Right lobe of liver (tissue), 6 donors: Measurements from ENCODE around the gene POP4. TPM values are rescaled to one million over a fixed set of nuclear protein-coding genes. Genes with fewer than 3 reads are reported as not detected.

Experiments used
- ATAC-seq, 4 donors: fragments of 200-7000 bp; cut with Tn5 transposase; one replicate each; pipeline ENCODE4 v1.9.1; 2020; ENCODE audit warnings: mild to moderate bottlenecking in 4 of 4, moderate library complexity in 4 of 4
- DNase-seq, 3 donors: peaks; one replicate each; pipeline ENCODE4 v3.0.0-alpha.2; 2020
- H3K27ac ChIP-seq, 3 donors: fragments of 200-600 bp; one replicate each; pipeline ENCODE4 v1.8.0; 2022
- H3K27me3 ChIP-seq, 2 donors: fragments of 200-600 bp; one replicate each; pipeline ENCODE4 v1.8.0; 2022
- H3K36me3 ChIP-seq, 4 donors: fragments of 200-600 bp; sonication (generic) in 1 of 4; one replicate each; pipeline versions ENCODE4 v1.5.1 to v1.8.0; 2017 to 2022; ENCODE audit warnings: control low read depth in 1 of 4
- H3K4me1 ChIP-seq, 4 donors: fragments of 200-600 bp; sonication (generic) in 1 of 4; one replicate each; pipeline versions ENCODE4 v1.5.1 to v1.8.0; 2017 to 2022; ENCODE audit warnings: control low read depth in 1 of 4
- H3K4me3 ChIP-seq, 3 donors: fragments of 200-600 bp; one replicate each; pipeline ENCODE4 v1.8.0; 2022
- H3K9me3 ChIP-seq, 4 donors: fragments of 200-600 bp; sonication (generic) in 1 of 4; one replicate each; pipeline versions ENCODE4 v1.5.1 to v1.8.0; 2017 to 2022; ENCODE audit warnings: control low read depth in 1 of 4
- POLR2A ChIP-seq: fragments of 450-650 bp; IDR thresholded peaks from one replicate; pipeline ENCODE4 v1.6.1; 2017; ENCODE audit warnings: antibody characterized with exemption, mild to moderate bottlenecking
- WGBS: methylation state at CpG from one replicate; pipeline ENCODE4 v1.1.6; 2018; ENCODE audit warnings: low coverage, low lambda C conversion rate; ENCODE audit not compliant: insufficient coverage; ENCODE audit errors: missing lambda C conversion rate; 5-methylcytosine and 5-hydroxymethylcytosine counted together
- intact Hi-C, 2 donors: fragments of 100-400 bp; cut with DNase I; formaldehyde crosslinking; loops; one replicate each; pipeline versions ENCODE4 v1.11.2 to v1.14.1; 2022
- total RNA-seq, 6 experiments: library from RNA; depleted of rRNA in 2 of 6; stranded (reverse); fragments of >200 nt in 2 of 6; fragmentation: NEBNext Ultra II Directional in 3 of 6; extraction: Animal tissue kit (Norgen Biotek cat#: 25700) in 3 of 6; gene quantifications; one replicate each; pipeline versions ENCODE4 v1.1.0 to v1.2.4, GENCODE V29; 2016 to 2023
- TF ChIP-seq, protein P1 (sequence below), 4 donors: fragments of 200-600 bp in 3 of 4; fragments of 450-650 bp in 1 of 4; IDR thresholded peaks; one replicate each; pipeline versions ENCODE4 v1.5.1 to v1.8.0; 2016 to 2022; ENCODE audit warnings: antibody characterized with exemption in 4 of 4, mild to moderate bottlenecking in 2 of 4
- donor health status: DM: no; HTN: yes; CAD: no.
- donor health status: DM: no; HTN: no; CAD: no.
- donor health status: DM: no; HTN: no; CAD: no.
- donor health status: DM: no; HTN: yes; CAD: no.
- donor health status: DM: no; HTN: yes; CAD: no.

POP4 gene
- total RNA-seq, 6 experiments from 2014 or later: 28.5 to 58.5 (median 34.8) TPM

DNA sequence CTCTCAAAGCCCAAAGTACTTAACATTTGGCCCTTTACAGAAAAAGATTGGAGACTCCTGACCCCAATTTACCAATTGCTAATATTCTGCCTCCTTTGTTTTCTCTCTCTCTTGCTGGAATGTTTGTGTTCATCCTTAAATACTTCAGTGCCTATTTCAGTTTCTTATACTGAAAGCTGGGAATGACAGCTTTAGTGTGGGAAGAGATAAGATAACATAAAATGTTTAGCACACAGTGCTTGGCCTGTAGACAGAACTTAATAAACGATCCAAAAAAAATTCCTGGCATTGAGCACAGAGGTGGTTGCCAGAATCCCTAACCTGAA lies 56.2 kb downstream of the POP4 start:
- Histone ChIP-seq H3K27me3 (no peaks in the 10 kb centered on the region), H3K4me1 (peaks cover 0 to 25% (median 12%) of the 10 kb centered on the region in 4 donors), H3K9me3 (no peaks in the 10 kb centered on the region), H3K4me3 (no peak overlapping the region), H3K36me3 (no peaks in the 10 kb centered on the region), H3K27ac (peak overlapping the region; percentile 2 to 18 (median 4))
- DNase-seq (no peak), ATAC-seq (peak in 2 of 4 donors; percentile 1 to 20)
- no peak for TF ChIP-seq POLR2A
- TF ChIP-seq, protein P1, sequence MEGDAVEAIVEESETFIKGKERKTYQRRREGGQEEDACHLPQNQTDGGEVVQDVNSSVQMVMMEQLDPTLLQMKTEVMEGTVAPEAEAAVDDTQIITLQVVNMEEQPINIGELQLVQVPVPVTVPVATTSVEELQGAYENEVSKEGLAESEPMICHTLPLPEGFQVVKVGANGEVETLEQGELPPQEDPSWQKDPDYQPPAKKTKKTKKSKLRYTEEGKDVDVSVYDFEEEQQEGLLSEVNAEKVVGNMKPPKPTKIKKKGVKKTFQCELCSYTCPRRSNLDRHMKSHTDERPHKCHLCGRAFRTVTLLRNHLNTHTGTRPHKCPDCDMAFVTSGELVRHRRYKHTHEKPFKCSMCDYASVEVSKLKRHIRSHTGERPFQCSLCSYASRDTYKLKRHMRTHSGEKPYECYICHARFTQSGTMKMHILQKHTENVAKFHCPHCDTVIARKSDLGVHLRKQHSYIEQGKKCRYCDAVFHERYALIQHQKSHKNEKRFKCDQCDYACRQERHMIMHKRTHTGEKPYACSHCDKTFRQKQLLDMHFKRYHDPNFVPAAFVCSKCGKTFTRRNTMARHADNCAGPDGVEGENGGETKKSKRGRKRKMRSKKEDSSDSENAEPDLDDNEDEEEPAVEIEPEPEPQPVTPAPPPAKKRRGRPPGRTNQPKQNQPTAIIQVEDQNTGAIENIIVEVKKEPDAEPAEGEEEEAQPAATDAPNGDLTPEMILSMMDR (IDR thresholded peaks at IDR 0.05): no peak
- intact Hi-C loops: no loop called here
- 25% methylated on average over 1 of the region's 1 CpG for WGBS

DNA sequence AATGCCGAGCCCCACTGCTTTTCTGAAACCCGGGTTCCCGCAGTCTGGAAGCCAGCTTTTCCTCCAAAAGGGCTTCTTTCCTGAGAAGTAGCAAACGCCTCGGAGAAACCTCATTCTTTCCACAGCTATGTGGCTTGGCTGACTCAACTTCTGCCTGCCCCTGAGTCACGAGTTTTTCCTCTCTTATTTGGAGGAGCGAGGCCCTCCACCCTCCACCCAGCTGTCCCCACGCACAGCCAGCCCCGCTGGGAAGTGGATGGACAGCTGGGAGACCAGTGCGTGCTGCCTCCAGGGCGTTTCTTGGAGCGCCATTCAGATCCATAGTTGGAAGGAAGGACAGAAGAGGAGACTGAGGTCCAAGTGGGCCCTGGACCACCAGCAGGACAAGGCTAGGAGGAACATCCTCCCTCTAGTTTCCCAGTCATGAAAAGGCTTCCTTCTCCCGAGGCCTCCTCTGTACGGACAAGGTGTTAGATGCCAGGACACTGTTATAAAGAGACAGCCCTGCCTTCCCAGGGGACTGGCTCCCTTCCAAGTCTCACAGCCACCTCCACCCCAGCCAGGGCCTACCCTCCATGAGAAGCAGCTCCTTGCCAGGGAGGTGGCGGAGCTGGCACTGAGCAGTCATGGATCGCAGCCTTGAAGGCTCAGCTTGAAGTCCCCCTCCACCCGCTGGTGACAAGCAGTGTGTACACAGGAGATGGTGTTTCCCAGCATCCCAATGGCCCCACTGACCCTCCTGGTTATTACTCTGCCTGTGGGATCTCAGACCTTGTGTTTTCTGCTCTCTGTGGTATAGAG lies 56.7 kb downstream of the POP4 start:
- DNase-seq: peak in 2 of 3 donors; percentile 35 to 47
- peak in 1 of 4 donors; percentile 1 for ATAC-seq
- H3K36me3 ChIP-seq: no peaks in the 10 kb centered on the region
- peak overlapping the region; percentile 2 to 18 (median 4) for H3K27ac ChIP-seq
- intact Hi-C loops: no loop called here
- no peak overlapping the region for H3K4me3 ChIP-seq
- TF ChIP-seq, protein P1 (IDR thresholded peaks at IDR 0.05): no peak
- TF ChIP-seq POLR2A: no peak
- H3K9me3 ChIP-seq: no peaks in the 10 kb centered on the region
- H3K27me3 ChIP-seq: no peaks in the 10 kb centered on the region
- peaks cover 0 to 29% (median 14%) of the 10 kb centered on the region in 4 donors for H3K4me1 ChIP-seq
- 11% methylated on average over 6 of the region's 17 CpGs for WGBS

GRCh38 chr19:29663861-29664752 lies 58.0 kb downstream of the POP4 start:
- intact Hi-C loops: no loop called here
- no peak for ATAC-seq
- peak overlapping the region in 1 of 3 donors; percentile 94 for H3K4me3 ChIP-seq
- H3K4me1 ChIP-seq: peaks cover 0 to 42% (median 16%) of the 10 kb centered on the region in 4 donors
- DNase-seq: no peak
- H3K27ac ChIP-seq: peak overlapping the region in 2 of 3 donors; percentile 48 to 85
- H3K9me3 ChIP-seq: no peaks in the 10 kb centered on the region
- H3K36me3 ChIP-seq: no peaks in the 10 kb centered on the region
- TF ChIP-seq POLR2A: no peak
- WGBS: 83% methylated on average over 9 of the region's 19 CpGs
- H3K27me3 ChIP-seq: no peaks in the 10 kb centered on the region

DNA sequence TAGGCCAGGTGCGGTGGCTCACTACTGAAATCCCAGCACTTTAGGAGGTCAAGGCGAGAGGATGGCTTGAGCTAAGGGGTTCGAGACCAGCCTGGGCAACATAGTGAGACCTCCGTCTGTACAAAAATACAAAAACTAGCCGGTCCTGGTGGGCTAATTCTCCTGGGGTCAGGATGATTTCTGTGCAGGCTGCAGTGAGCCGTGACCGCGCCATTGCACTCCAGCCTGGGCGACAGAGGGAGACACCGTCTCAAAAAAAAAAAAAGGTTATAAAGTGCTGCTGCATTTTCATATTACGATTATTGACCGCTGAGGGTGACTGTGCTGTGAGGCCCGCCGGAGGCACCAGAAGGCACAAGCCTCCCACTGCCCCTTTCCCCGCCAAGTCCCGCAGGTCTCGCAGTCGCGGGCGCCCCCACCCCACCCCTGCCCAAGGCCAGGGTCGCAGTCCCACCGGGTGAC lies 58.7 kb downstream of the POP4 start:
- peak overlapping the region; percentile 48 to 85 (median 83) for H3K27ac ChIP-seq
- ATAC-seq: peak in 3 of 4 donors; percentile 1 to 37 (median 16)
- no peak for TF ChIP-seq POLR2A
- TF ChIP-seq, protein P1 (IDR thresholded peaks at IDR 0.05): peak; percentile 15 to 39 (median 28)
- H3K27me3 ChIP-seq: no peaks in the 10 kb centered on the region
- H3K4me1 ChIP-seq: peaks cover 0 to 42% (median 16%) of the 10 kb centered on the region in 4 donors
- H3K9me3 ChIP-seq: no peaks in the 10 kb centered on the region
- peak overlapping the region; percentile 83 to 95 (median 94) for H3K4me3 ChIP-seq
- no peaks in the 10 kb centered on the region for H3K36me3 ChIP-seq
- no peak for DNase-seq
- 17% methylated on average over 14 of the region's 22 CpGs for WGBS
- intact Hi-C loops: no loop called here
